Epidermal melanocyte (primary cell): ENCODE results near the gene BCKDHB.
"Not testable (repeated sequence)": the region's sequence is repeated elsewhere in the genome, so short reads cannot be mapped to it uniquely, and the experiment has no call there.

Experiments used
- DNase-seq: peaks from one replicate; pipeline ENCODE4 v3.0.0; 2011; ENCODE audit warnings: low spot score; ENCODE audit not compliant: insufficient read length

Gene BCKDHB

DNA sequence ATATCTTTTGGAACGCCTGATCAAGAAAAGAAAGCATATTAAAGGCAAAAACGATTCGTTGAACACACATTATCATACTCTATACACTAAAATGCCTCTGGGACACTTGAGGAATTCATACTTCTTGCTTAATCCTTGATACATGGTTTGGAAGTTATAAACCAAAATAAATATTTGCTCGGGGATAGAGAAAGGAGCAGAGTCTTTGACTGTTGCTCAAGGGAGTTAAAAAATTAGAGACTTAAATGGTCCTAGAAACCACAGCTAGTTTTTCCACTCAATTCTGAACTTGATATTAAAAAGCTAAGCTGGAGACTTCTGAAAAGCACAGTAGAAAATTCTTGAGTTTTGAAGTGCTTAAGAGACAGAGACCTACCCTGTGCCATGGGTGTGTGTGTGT lies 98.9 kb downstream of the BCKDHB start:
- DNase-seq = no peak

- no peak for DNase-seq
Measured at GRCh38 chr6:80206758-80207157, 100.3 kb downstream of the BCKDHB start.

DNA sequence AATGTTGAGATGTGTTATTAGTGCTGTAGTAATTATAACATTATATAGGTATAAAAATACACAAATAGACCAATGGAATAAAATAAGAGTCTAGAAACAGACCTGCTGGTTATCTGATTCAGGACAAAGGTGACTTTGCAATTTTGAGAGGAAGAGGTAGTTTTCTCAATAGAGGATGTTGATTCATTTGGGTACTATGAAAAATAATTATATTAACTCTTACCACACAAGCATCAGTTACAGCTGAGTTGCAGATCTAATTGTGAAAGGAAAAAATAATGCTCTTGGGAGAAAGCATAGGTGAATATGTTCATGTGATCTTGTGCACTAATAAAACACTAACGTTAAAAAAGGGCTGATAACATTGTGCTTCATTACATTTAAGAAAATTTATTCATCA lies 103.0 kb downstream of the BCKDHB start:
- DNase-seq = no peak

DNA sequence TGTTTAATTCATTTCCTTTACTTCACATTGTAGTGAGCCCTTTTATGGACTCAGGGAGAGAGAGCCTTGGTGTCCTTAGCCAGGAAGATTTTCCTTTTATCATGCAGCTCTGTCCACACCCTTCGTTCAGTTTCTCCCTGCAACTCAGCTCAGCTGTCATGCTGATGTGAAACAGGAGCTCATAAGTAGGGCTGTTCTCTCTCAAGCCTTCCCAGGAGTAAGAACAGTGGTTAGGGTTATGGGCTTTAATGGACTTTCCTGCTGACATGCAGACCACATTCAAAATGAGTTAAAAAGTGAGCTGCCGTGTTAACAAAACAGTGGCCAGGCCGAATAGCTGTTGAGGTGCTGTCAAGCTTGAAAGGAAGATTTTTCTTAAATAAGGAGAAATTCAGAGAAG lies 104.1 kb downstream of the BCKDHB start:
- DNase-seq = no peak

GRCh38 chr6:80211286-80211685 lies 104.8 kb downstream of the BCKDHB start:
- no peak for DNase-seq

- not testable (repeated sequence) for DNase-seq
Measured at GRCh38 chr6:80211890-80212289, 105.4 kb downstream of the BCKDHB start.

GRCh38 chr6:80214436-80215022 lies 108.1 kb downstream of the BCKDHB start:
- no peak for DNase-seq

DNA sequence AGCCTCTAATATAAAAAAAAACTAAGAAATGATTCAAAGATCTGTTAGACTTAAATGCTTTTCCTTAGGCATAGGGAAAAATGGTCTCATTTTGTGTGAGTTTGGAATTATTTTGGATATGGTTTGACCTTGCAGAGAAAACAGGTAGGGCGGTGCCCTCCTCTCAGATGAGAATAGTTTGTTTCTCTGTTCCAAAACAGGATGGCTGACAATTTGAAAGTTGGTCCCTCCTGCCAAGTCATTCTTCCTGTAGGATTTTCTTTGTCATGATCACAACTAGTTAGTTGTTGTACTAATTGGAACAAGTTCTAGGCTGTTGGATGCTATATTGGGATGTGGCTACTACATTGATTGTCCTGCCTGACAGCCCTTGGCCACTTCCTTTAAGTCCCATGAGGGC lies 108.6 kb downstream of the BCKDHB start:
- DNase-seq = no peak

DNA sequence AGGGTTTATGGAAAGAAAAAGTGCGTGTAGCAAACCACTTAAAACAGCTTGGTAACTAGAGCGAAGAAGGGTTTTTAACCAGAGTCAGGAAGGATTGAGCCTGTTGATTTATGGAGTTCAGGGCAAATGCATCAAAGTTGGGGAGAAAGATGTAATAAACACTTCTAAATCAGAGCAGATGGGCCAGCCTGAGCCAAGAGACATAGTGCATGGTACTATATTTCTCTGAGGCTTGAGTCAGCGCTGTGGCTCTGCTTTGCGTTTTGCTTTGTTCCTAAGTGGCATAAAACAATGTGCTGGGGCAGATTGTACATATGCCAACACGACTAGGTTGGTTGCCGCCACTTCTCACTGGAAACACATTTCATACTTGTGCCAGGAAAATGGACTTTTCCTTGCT lies 111.3 kb downstream of the BCKDHB start:
- no peak for DNase-seq

DNA sequence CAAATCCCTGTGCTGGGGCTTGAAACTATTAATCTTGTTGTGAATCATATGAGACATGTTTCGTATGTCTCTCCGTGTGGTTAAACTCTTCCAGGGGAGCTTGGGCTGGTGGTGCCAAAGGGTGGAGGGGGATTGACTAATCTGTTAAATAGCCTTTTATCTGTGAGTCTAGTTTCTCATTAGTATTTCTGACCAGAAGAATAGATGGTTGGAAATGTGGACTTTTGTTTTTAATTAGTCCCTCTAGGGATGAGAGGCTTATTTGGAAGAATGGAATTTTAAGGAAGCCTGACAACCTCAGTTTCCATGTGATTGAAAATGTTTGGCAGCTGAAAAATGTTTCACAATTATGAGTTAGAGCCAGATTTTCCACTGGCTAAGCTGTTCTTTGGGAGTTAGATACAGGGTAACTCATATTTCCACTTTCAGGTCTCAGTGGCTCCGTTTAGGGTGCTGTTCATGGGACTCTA lies 117.3 kb downstream of the BCKDHB start:
- DNase-seq = no peak

DNA sequence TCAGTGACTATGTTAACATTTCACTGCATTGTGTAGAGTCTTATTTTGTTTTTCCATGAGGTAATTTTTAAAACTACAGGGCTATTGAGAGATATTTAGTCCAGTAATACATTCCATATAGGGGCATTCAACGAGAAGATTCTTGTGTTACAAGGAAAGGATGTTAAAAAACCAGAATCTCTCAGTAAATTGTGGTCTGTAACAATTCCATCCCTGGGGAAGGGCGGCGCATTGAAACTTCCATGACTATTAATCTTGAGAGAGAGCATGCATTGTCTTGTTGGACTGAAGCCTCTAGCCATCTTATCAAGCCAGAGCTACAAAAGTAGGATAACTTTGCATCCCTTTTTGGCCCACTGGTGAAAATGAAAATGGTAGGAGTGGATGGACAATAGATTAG lies 119.7 kb downstream of the BCKDHB start:
- no peak for DNase-seq

DNA sequence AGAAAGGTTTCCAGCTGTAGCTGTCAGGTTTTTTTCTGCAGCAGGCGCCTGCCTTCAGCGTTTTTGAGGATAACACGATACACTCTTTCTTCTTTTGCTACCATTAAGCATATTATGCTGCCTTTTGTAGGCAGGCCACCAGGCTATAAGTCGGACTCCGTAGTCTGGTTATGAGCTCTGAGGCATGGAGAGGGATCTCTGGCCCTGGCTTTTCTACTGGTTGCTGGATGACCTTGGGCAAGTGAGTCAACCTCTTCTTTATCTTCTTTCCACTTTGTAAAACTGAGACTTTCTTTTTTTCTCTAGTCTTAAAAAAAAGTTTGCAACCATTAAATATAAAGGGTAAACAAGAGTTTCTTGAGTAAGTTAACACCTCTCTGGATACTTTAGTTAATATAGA lies 120.2 kb downstream of the BCKDHB start:
- no peak for DNase-seq

DNA sequence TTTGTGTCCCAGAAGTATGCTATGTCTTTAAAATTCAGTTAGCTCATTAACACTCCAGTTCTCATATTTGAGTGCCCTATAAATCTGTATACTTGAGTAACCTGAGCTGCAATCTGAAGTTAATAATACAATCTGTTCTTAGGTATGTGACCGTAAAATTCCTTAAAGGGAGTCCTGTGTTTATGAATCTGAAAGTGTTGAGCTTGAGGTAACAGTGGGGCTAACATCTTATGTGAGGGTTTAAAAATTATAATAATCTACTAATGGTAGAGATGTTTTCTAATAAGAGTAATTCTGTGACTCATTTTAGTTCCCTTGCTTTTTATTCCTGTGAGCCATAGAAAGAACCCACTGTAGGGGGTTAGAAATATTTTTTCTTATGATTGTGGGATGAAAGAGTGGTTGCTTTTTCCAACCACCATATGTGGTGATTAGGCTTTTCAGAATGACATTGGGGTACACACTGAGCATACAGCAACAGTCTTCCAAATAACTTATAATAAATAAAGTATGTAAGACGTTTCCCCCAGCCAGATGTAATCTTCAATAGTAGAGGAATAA lies 121.2 kb downstream of the BCKDHB start:
- DNase-seq = no peak

DNA sequence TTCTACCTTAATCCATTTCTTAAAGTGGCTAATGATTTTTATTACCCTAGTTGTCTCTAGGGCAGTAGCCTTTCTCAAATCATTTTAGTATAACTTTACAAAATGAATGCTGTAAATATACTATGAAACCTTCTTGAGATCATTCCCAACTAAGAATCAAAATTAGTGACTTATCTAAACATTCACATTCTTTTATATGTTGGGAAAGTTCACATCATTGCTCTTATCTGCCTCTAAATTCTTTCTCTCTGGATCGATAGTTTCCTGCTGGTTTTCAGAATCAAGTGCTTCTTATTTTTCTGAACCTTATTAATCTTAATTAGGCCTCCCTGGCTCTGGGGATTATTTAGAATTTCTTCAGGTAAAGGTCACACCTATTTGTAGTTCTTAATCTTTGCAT lies 126.8 kb downstream of the BCKDHB start:
- no peak for DNase-seq

GRCh38 chr6:80233958-80234357 lies 127.5 kb downstream of the BCKDHB start:
- no peak for DNase-seq

DNA sequence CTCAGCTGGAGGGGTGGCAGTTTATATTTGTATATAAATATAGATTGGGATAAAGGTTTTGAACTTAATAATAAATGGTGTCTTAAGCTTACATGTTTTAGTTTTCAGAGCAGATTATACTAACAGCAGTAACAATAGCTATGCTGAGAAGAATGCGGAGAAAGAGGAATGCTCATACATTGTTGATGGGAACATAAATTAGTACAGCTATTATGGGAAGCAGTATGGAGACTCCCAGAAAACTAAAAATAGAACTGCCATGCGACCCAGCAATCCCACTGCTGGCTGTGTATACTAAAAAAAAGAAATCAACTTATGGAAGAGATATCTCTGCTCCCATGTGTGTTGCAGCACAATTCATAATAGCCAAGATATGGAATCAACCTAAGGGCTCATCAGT lies 127.9 kb downstream of the BCKDHB start:
- no peak for DNase-seq

- DNase-seq = no peak
Measured at GRCh38 chr6:80234908-80235307, 128.4 kb downstream of the BCKDHB start.

DNA sequence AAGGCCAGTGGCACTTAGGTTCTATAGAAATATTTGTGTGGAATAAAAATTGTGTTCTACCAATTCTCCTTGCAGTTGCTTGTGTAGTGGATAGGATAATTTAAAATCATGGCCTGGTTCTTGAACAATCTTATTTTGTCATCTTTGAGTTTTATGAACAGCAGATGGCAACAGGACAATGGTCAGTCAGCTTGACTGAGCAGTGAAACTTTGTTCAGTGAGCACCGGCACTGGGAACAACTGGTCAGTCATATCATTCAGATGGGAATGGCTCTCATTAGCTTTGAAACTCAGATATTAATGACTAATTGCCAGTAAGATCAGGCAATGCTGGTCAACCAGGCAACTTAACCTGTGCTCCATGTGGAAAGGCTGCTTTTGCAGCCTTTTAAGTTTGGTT lies 129.2 kb downstream of the BCKDHB start:
- DNase-seq = no peak

- DNase-seq = not testable (repeated sequence)
Measured at GRCh38 chr6:80238754-80239153, 132.3 kb downstream of the BCKDHB start.

DNA sequence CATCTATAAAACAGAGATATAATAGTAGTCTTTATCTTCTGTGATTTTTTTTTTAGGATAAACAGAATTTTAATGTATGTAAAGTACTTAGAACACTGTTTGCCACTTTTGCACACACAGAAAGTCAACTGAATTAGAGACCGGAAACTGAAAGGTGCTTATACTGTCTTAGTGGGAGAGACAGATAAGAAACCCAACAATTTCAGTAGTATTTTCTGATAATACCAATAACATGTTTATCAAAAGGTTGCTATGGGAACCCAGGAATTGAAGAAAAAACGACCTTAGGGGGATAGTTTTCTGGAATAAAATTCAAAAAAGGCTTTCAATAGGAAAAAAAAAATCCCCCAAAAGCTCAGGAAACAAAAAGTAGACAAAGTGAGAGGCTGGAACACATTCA lies 138.6 kb downstream of the BCKDHB start:
- no peak for DNase-seq

- DNase-seq = no peak
Measured at GRCh38 chr6:80249897-80250296, 143.4 kb downstream of the BCKDHB start.

DNA sequence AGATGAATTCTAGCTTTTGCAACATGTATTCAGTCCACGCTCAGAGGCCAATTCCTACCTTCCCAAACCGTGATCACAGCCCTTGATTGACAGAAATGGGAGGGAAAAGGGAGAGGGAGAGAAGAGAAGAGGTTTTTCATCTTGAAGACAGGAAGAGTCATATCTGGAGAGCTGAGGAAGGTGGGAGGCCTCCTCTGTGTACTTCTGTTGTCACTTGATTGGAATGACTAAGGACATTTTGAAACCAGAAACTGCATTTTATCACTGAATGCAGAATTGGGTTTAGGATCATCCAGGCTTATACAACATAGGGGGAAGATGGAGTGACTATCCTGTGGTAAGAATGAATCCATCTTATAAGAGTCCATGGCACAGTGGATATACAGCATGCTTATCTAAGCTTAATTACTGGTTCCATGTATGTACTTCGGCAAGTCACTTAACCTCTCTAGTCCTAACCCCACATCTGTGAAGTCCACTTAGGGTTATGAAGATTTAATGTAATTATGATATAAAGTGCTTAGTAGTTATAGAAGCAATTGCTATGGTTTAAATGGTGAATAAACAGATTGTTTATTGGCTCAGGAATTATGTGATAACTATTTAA lies 144.0 kb downstream of the BCKDHB start:
- DNase-seq = no peak

GRCh38 chr6:80251321-80251720 lies 144.8 kb downstream of the BCKDHB start:
- DNase-seq = no peak
